ENCODE results near the gene LRTM2. TPM values are rescaled to one million over a fixed set of nuclear protein-coding genes. Genes with fewer than 3 reads are reported as not detected.

Gene LRTM2
- not detected for total RNA-seq

GRCh38 chr12:1820191-1820895 lies at the start of gene LRTM2:
LRTM2 (plus strand) TSS chr12:1820565; CDS start chr12:1828149, 7,584 bp downstream.
- H3K4me3 ChIP-seq: no peak within 1 kb of the TSS
- no peak for ATAC-seq
- 4 to 7% methylated on average over 22 to 26 of the region's 34 CpGs for WGBS, 2 donors (ENCODE audit: low coverage in 1 of 2)
- H3K4me1 ChIP-seq: peaks cover 0 to 10% (median 0%) of the 10 kb centered on the region in 3 donors
- no peak within 1 kb of the TSS for H3K27ac ChIP-seq
- no peaks in the 10 kb centered on the region for H3K9me3 ChIP-seq
- no peak for TF ChIP-seq POLR2A (IDR thresholded peaks at IDR 0.05)
- no peak for TF ChIP-seq POLR2AphosphoS5 (IDR thresholded peaks at IDR 0.05)
- TF ChIP-seq, protein P1, sequence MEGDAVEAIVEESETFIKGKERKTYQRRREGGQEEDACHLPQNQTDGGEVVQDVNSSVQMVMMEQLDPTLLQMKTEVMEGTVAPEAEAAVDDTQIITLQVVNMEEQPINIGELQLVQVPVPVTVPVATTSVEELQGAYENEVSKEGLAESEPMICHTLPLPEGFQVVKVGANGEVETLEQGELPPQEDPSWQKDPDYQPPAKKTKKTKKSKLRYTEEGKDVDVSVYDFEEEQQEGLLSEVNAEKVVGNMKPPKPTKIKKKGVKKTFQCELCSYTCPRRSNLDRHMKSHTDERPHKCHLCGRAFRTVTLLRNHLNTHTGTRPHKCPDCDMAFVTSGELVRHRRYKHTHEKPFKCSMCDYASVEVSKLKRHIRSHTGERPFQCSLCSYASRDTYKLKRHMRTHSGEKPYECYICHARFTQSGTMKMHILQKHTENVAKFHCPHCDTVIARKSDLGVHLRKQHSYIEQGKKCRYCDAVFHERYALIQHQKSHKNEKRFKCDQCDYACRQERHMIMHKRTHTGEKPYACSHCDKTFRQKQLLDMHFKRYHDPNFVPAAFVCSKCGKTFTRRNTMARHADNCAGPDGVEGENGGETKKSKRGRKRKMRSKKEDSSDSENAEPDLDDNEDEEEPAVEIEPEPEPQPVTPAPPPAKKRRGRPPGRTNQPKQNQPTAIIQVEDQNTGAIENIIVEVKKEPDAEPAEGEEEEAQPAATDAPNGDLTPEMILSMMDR (IDR thresholded peaks at IDR 0.05): no peak
- no peak for TF ChIP-seq EP300 (IDR thresholded peaks at IDR 0.05)
- no peaks in the 10 kb centered on the region for H3K36me3 ChIP-seq
- H3K27me3 ChIP-seq: peaks cover 64% of the 10 kb centered on the region

GRCh38 chr12:1773937-1774655 lies 46.3 kb upstream of the LRTM2 start:
- ATAC-seq: no peak
- Histone ChIP-seq H3K4me1 (peaks cover 0 to 19% (median 7%) of the 10 kb centered on the region in 3 donors), H3K27ac (no peak overlapping the region), H3K4me3 (no peak overlapping the region), H3K9me3 (no peaks in the 10 kb centered on the region), H3K36me3 (peaks cover 0 to 18% of the 10 kb centered on the region in 2 donors), H3K27me3 (no peaks in the 10 kb centered on the region)
- WGBS, 2 donors (ENCODE audit: low coverage in 1 of 2): 79 to 92% methylated on average over 4 of the region's 4 CpGs
- TF ChIP-seq POLR2A (IDR thresholded peaks at IDR 0.05) (no peak), POLR2AphosphoS5 (IDR thresholded peaks at IDR 0.05) (no peak), EP300 (IDR thresholded peaks at IDR 0.05) (no peak)
- TF ChIP-seq, protein P1 (IDR thresholded peaks at IDR 0.05): no peak

DNA sequence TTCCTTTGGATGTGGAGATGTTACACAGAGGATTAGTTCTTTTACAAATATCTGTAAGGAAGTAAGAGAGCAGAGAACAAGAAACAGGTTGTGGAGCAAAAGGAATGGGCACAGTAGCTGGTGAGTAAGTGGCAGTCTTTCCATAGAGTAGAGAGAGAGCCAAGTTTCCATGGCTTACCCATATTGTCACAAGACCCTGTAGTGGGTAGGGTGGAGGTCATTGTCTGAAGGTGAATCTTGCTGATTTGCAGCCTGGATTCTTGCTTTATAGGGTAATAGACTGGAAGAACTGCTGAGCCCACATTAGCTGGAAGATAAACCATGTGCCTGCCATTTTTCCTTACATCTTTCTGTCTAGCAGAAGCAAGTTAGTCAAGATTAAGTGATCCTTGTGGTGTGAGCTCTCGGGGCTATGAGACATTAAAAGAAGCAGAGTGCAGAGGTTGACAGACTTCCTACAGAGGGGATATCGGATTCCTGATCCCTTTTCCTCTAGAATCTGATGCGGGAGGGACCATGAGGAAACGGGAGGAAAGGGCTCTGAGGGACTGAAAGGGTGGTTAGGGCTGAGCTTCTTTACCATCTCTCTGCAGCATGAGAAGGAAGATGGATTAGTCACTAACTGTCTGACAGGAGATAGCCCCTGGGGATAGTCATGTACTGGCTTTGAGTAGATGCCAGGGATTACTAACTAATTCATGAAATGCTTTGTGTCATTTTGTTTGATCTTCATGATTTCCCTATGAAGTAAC lies 44.0 kb upstream of the LRTM2 start:
- peaks cover 0 to 11% of the 10 kb centered on the region in 2 donors for H3K36me3 ChIP-seq
- H3K27ac ChIP-seq: no peak overlapping the region
- 72% methylated on average over 2 of the region's 4 CpGs; no CpG with 5 or more reads in 1 of the 2 donors for WGBS, 2 donors (ENCODE audit: low coverage in 1 of 2)
- H3K27me3 ChIP-seq: no peaks in the 10 kb centered on the region
- TF ChIP-seq POLR2AphosphoS5 (IDR thresholded peaks at IDR 0.05) (no peak), EP300 (IDR thresholded peaks at IDR 0.05) (no peak), POLR2A (IDR thresholded peaks at IDR 0.05) (no peak)
- TF ChIP-seq, protein P1 (IDR thresholded peaks at IDR 0.05): no peak
- no peaks in the 10 kb centered on the region for H3K9me3 ChIP-seq
- peaks cover 0 to 37% (median 7%) of the 10 kb centered on the region in 3 donors for H3K4me1 ChIP-seq
- no peak overlapping the region for H3K4me3 ChIP-seq
- ATAC-seq: no peak

GRCh38 chr12:1777798-1778197 lies 42.6 kb upstream of the LRTM2 start:
- Histone ChIP-seq H3K36me3 (peaks cover 0 to 9% of the 10 kb centered on the region in 2 donors), H3K4me3 (no peak overlapping the region), H3K27me3 (no peaks in the 10 kb centered on the region), H3K4me1 (peaks cover 0 to 47% (median 7%) of the 10 kb centered on the region in 3 donors), H3K9me3 (no peaks in the 10 kb centered on the region), H3K27ac (no peak overlapping the region)
- TF ChIP-seq EP300 (IDR thresholded peaks at IDR 0.05) (no peak), POLR2AphosphoS5 (IDR thresholded peaks at IDR 0.05) (no peak), POLR2A (IDR thresholded peaks at IDR 0.05) (no peak)
- TF ChIP-seq, protein P1 (IDR thresholded peaks at IDR 0.05): no peak
- ATAC-seq: no peak
- WGBS, 2 donors (ENCODE audit: low coverage in 1 of 2): 87 to 100% methylated on average over 5 of the region's 5 CpGs

Measured in gastroesophageal sphincter (tissue), 4 donors.